Osteoblast (primary cell): ENCODE measurements around the gene CR1. TPM values are rescaled to one million over a fixed set of nuclear protein-coding genes. Genes with fewer than 3 reads are reported as not detected.

ENCODE experiments used
- DNase-seq: peaks from one replicate; pipeline ENCODE4 v3.0.0; 2011; ENCODE audit warnings: low spot score, mixed read lengths; ENCODE audit not compliant: insufficient read length; ENCODE audit errors: missing footprints
- H2AFZ ChIP-seq: 2 replicates; pipeline ENCODE4 v1.6.0; 2011; ENCODE audit warnings: mild to moderate bottlenecking, low read length
- H3K27ac ChIP-seq: 2 replicates; pipeline ENCODE4 v1.5.1; 2011; ENCODE audit warnings: mild to moderate bottlenecking, low read depth, low read length, moderate library complexity
- H3K27me3 ChIP-seq: 2 replicates; pipeline ENCODE4 v1.6.0; 2012; ENCODE audit warnings: mild to moderate bottlenecking, control low read depth, inconsistent platforms, low read length, moderate library complexity; ENCODE audit not compliant: insufficient read depth
- H3K36me3 ChIP-seq: 2 replicates; pipeline ENCODE4 v1.5.1; 2011; ENCODE audit warnings: mild to moderate bottlenecking, low read length, control low read depth, moderate library complexity; ENCODE audit not compliant: insufficient read depth
- H3K4me1 ChIP-seq: 2 replicates; pipeline ENCODE4 v1.5.1; 2011; ENCODE audit warnings: mild to moderate bottlenecking, low read length, control low read depth, moderate library complexity; ENCODE audit not compliant: insufficient read depth
- H3K4me2 ChIP-seq: 2 replicates; pipeline ENCODE4 v1.6.0; 2011; ENCODE audit warnings: mild to moderate bottlenecking, low read length; ENCODE audit not compliant: insufficient read depth
- H3K4me3 ChIP-seq: fragments of 200-600 bp; sonication (generic); 3 replicates; pipeline ENCODE4 v1.5.1; 2012; ENCODE audit warnings: mild to moderate bottlenecking, low read length, inconsistent platforms; ENCODE audit not compliant: insufficient read depth
- H3K79me2 ChIP-seq: 2 replicates; pipeline ENCODE4 v1.6.0; 2012; ENCODE audit warnings: mild to moderate bottlenecking, low read length, control low read depth, inconsistent platforms; ENCODE audit not compliant: insufficient read depth
- H3K9me3 ChIP-seq: 2 replicates; pipeline ENCODE4 v1.5.1; 2011; ENCODE audit warnings: low read depth, low read length, control low read depth
- H4K20me1 ChIP-seq: 2 replicates; pipeline ENCODE4 v1.6.0; 2012; ENCODE audit warnings: mild to moderate bottlenecking, low read length, control low read depth; ENCODE audit not compliant: insufficient read depth
- CTCF ChIP-seq: IDR thresholded peaks from 2 replicates; pipeline ENCODE4 v1.5.1; 2011; ENCODE audit warnings: mild to moderate bottlenecking, low read depth, low read length, moderate library complexity; ENCODE audit errors: extremely low read depth
- total RNA-seq: library from RNA; depleted of rRNA; stranded (reverse); fragments of >200 nt; gene quantifications from 2 replicates; pipeline ENCODE4 v1.2.3, GENCODE V29; 2012

CR1 gene
- total RNA-seq, 1 donor = under 0.01 TPM

DNA sequence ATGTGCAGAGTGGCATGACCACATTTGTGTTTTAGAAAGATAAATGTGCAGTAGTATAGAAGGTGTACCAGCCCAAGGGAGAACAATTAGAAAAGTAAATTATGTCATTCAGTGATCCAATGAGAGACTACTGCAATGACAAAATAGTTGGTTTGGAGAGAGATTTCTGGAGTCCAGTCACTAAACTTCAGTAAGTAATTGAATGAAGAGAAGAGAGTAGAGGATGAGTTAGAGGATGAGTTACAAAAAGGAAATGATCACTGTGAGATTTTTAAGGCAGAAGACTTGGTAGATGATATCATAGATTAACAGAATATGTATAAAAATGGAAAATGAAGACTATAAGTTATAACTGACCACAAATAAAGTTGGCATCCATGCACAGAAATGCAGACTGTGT is 33.4 kb upstream of the CR1 start:
- no peak for DNase-seq
- H3K27me3 ChIP-seq = no peaks in the 10 kb centered on the region
- no peaks in the 10 kb centered on the region for H3K4me1 ChIP-seq
- no peak overlapping the region for H3K4me3 ChIP-seq
- H4K20me1 ChIP-seq = no peaks in the 10 kb centered on the region
- no peak overlapping the region for H2AFZ ChIP-seq
- no peaks in the 10 kb centered on the region for H3K79me2 ChIP-seq
- no peaks in the 10 kb centered on the region for H3K36me3 ChIP-seq
- H3K27ac ChIP-seq = no peak overlapping the region
- no peak for TF ChIP-seq CTCF
- H3K9me3 ChIP-seq = no peaks in the 10 kb centered on the region
- no peak overlapping the region for H3K4me2 ChIP-seq

DNA sequence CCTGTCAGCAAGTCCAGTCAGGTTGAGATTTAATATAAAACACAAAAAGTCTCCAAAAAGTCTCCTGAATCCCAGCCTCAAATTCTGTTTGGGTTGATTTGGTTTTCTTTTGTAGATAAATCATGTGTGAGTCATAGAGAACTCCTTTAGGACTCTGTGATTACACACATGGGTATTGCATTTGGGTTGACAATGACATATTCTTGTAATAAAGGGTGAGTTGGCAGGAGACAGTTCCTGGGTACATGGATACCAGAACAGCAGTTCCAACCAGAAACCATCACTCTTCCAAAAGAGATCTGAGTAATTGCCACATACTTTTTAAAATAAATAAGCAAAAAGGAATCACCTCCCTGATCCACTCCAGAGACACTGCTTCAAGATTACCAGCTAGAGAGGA is 32.9 kb upstream of the CR1 start:
- H4K20me1 ChIP-seq = no peaks in the 10 kb centered on the region

GRCh38 chr1:207463571-207463970 is 32.4 kb upstream of the CR1 start:
- no peaks in the 10 kb centered on the region for H3K36me3 ChIP-seq
- DNase-seq = no peak
- H3K27ac ChIP-seq = no peak overlapping the region
- TF ChIP-seq CTCF = no peak
- no peaks in the 10 kb centered on the region for H4K20me1 ChIP-seq
- H3K27me3 ChIP-seq = no peaks in the 10 kb centered on the region
- no peaks in the 10 kb centered on the region for H3K4me1 ChIP-seq
- H3K9me3 ChIP-seq = no peaks in the 10 kb centered on the region
- no peak overlapping the region for H2AFZ ChIP-seq
- no peaks in the 10 kb centered on the region for H3K79me2 ChIP-seq
- no peak overlapping the region for H3K4me3 ChIP-seq
- H3K4me2 ChIP-seq = no peak overlapping the region

More for the DNA sequence above, 32.9 kb upstream of the CR1 start:
- Histone ChIP-seq H3K27me3 (no peaks in the 10 kb centered on the region), H3K79me2 (no peaks in the 10 kb centered on the region), H3K4me2 (no peak overlapping the region), H3K4me1 (no peaks in the 10 kb centered on the region), H3K27ac (no peak overlapping the region), H3K36me3 (no peaks in the 10 kb centered on the region), H2AFZ (no peak overlapping the region), H3K9me3 (no peaks in the 10 kb centered on the region), H3K4me3 (no peak overlapping the region)
- no peak for DNase-seq
- no peak for TF ChIP-seq CTCF

DNA sequence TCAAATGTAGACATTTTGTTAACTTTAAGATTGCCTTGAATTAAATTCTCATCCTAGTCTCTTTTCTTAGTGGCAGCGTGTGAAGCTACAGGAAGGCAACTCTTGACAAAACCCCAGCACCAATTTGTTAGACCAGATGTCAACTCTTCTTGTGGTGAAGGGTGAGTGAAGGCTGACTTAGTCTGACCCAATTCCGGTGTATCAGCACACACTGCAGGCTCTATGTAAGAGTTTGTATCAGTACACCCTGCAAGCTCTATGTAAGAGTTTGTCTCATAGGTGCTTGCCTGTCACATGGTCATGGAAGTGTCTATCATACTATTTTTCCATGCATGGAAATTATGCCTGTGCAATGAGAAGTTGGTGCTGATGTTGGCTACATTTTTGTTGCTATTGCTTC is 25.0 kb upstream of the CR1 start:
- H3K36me3 ChIP-seq = no peaks in the 10 kb centered on the region
- H3K79me2 ChIP-seq = no peaks in the 10 kb centered on the region
- no peaks in the 10 kb centered on the region for H3K27me3 ChIP-seq
- H4K20me1 ChIP-seq = no peaks in the 10 kb centered on the region
- DNase-seq = no peak
- H3K27ac ChIP-seq = no peak overlapping the region
- no peak for TF ChIP-seq CTCF
- no peaks in the 10 kb centered on the region for H3K4me1 ChIP-seq
- H3K9me3 ChIP-seq = no peaks in the 10 kb centered on the region
- H3K4me3 ChIP-seq = no peak overlapping the region
- H2AFZ ChIP-seq = no peak overlapping the region
- H3K4me2 ChIP-seq = no peak overlapping the region
